HT1080 (cell line): Measurements from ENCODE around the gene ABCC5. TPM values are rescaled to one million over a fixed set of nuclear protein-coding genes. Genes with fewer than 3 reads are reported as not detected.
A peak's percentile ranks its signal among the peaks of the same experiment; 100 is the strongest.

Source experiments
- DNase-seq: peaks from one replicate; pipeline ENCODE4 v3.0.0-alpha.2; 2015; ENCODE audit warnings: low read depth
- total RNA-seq: library from RNA; depleted of rRNA; stranded (reverse); fragments of >200 nt; shearing (Covaris generic); gene quantifications from 2 replicates; pipeline ENCODE4 v1.2.3, GENCODE V29; 2014

Gene ABCC5
- total RNA-seq, 1 experiment from 2014 or later, result 18.2 TPM

GRCh38 chr3:183981990-183982644 lies 35.6 kb downstream of the ABCC5 start:
- DNase-seq, result no peak

- DNase-seq, result no peak
Measured at GRCh38 chr3:183980403-183980802, 37.3 kb downstream of the ABCC5 start.

- DNase-seq, result peak; percentile 39
Measured at GRCh38 chr3:183975981-183976662, 41.6 kb downstream of the ABCC5 start.

GRCh38 chr3:183968666-183969245 lies 48.9 kb downstream of the ABCC5 start:
- no peak for DNase-seq

GRCh38 chr3:183967693-183968092 lies 50.0 kb downstream of the ABCC5 start:
- DNase-seq, result no peak

GRCh38 chr3:183966361-183966791 lies 51.3 kb downstream of the ABCC5 start:
- DNase-seq, result no peak

- no peak for DNase-seq
Measured at GRCh38 chr3:183962807-183963206, 54.9 kb downstream of the ABCC5 start.

GRCh38 chr3:183959214-183959613 lies 58.5 kb downstream of the ABCC5 start:
- no peak for DNase-seq

GRCh38 chr3:183958775-183959174 lies 58.9 kb downstream of the ABCC5 start:
- DNase-seq, result no peak

- no peak for DNase-seq
Measured at GRCh38 chr3:183958226-183958625, 59.5 kb downstream of the ABCC5 start.

GRCh38 chr3:183954875-183955274 lies 62.8 kb downstream of the ABCC5 start:
- no peak for DNase-seq

GRCh38 chr3:183953471-183954070 lies 64.1 kb downstream of the ABCC5 start:
- no peak for DNase-seq

- DNase-seq, result no peak
Measured at GRCh38 chr3:183951459-183951858, 66.2 kb downstream of the ABCC5 start.

- DNase-seq, result no peak
Measured at GRCh38 chr3:183949690-183950089, 68.0 kb downstream of the ABCC5 start.

GRCh38 chr3:183946037-183946436 lies 71.6 kb downstream of the ABCC5 start:
- no peak for DNase-seq

- no peak for DNase-seq
Measured at GRCh38 chr3:183944775-183945174, 72.9 kb downstream of the ABCC5 start.

GRCh38 chr3:183943739-183944138 lies 73.9 kb downstream of the ABCC5 start:
- DNase-seq, result no peak

- no peak for DNase-seq
Measured at GRCh38 chr3:183941216-183941615, 76.5 kb downstream of the ABCC5 start.

- DNase-seq, result no peak
Measured at GRCh38 chr3:183937601-183938286, 79.9 kb downstream of the ABCC5 start.

GRCh38 chr3:183933160-183933559 lies 84.5 kb downstream of the ABCC5 start:
- DNase-seq, result no peak

GRCh38 chr3:183931881-183932280 lies 85.8 kb downstream of the ABCC5 start:
- DNase-seq, result no peak

- DNase-seq, result no peak
Measured at GRCh38 chr3:183930086-183930485, 87.6 kb downstream of the ABCC5 start.
